ENCODE results near the gene AKR1C3. TPM values are rescaled to one million over a fixed set of nuclear protein-coding genes. Genes with fewer than 3 reads are reported as not detected.
"Not testable (repeated sequence)": the region's sequence is repeated elsewhere in the genome, so short reads cannot be mapped to it uniquely, and the experiment has no call there.

The AKR1C3 gene
- total RNA-seq (2014; rRNA removed; shearing (Covaris generic)) = 0.55 and 0.75 TPM in 2 replicates

DNA sequence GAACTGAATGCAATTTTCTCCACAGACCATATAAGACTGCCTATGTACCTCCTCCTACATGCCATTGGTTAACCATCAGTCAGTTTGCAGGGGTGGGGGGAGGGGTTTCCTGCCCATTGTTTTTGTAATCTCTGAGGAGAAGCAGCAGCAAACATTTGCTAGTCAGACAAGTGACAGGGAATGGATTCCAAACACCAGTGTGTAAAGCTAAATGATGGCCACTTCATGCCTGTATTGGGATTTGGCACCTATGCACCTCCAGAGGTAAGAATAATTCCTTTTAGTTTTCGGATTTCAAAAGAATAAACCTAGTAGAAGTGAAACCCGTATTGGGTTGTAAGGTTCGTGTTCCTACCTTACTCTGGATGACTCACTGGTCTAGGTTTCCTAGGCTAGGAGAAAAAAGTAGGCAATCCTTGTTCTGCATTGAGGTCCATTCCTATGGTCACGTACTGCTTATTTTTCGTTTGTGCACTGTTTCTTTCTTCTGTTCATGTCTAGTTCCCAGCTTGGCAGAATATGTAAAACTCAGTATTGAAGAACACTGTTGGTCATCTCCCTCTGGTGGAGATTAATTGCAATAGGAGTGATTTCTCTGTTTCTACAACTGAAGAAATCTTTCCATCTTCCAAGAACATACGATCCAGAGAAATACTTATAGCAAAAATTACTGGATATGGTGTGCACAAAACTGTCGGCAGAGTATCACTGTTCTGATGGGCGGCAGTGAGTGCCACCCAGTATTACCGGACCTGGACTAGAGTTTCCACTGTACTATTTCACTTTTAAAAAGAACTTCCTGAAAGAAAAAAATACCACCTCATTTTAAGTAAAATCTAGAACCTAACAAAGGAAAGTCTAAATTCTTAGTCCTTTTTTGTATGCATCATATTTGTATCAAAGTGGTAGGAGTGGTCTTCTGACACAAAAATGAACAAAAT lies at the start of gene AKR1C3:
Gene AKR1C3, plus strand, starts transcription at position 150 of the 941 bp plus-strand sequence. Its CDS starts 31 bp downstream, at position 181.
- 0 out of 2 replicates have a peak, but pooled peaks cover 2% of the 10 kb centered on the region for H3K27me3 ChIP-seq (replicated peaks)
- peak within 1 kb of the TSS; percentile 26 for H3K4me3 ChIP-seq
- H3K36me3 ChIP-seq = no peaks in the 10 kb centered on the region
- no peaks in the 10 kb centered on the region for H3K4me1 ChIP-seq (replicated peaks)
- DNase-seq (ENCODE audit: low read depth in 1 of 2, low spot score in 2 of 2) = peak in 1 of 2 experiments; percentile 57
- H3K9me3 ChIP-seq (replicated peaks) = no peaks in the 10 kb centered on the region
- H3K27ac ChIP-seq = no peak within 1 kb of the TSS

DNA sequence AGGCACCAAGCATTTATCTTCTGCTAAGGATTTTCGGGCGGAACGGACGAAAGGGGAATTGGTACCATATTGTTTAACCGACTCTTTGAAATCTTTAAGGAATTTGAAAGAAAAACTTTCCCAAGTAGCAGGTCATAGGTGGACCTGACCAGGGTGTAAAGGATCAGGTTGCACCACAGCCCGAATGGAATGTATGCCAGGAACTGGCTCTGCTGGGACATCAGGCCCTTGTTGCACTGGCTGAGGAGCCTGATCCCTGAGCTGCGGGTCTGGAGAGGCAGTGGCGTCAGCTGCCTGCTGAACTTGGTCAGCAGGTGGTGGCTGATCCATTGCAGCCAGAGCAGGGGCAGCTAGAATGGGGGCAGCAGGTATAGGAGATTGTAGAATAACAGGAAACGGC lies 49.1 kb upstream of the AKR1C3 start:
- Histone ChIP-seq H3K4me1 (replicated peaks) (no peaks in the 10 kb centered on the region), H3K27ac (no peak overlapping the region), H3K36me3 (no peaks in the 10 kb centered on the region), H3K27me3 (replicated peaks) (no peaks in the 10 kb centered on the region), H3K9me3 (replicated peaks) (peaks cover 4% of the 10 kb centered on the region; the same call in 1 of the 2 replicates), H3K4me3 (no peak overlapping the region)
- no peak for DNase-seq (ENCODE audit: low read depth in 1 of 2, low spot score in 2 of 2)

DNA sequence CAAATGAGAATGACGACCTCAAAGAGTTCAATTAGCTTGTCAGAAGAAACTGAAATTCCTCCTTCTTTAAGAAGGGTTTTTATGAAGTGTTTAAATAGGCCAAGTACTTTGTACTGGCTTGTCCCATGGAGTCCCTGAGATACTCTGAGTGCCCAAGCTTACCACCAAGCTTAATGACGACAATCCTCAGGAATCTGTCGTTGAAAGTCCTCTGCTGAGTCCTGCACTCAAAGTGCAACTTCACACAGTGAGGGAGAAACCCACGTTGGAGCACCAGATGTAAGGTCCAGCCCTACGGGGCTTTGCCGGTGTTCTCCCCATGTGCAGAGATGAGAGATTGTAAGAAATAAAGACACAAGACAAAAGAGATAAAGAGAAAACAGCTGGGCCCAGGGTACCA lies 47.8 kb upstream of the AKR1C3 start:
- Histone ChIP-seq H3K27me3 (replicated peaks) (no peaks in the 10 kb centered on the region), H3K36me3 (no peaks in the 10 kb centered on the region), H3K4me1 (replicated peaks) (no peaks in the 10 kb centered on the region), H3K27ac (no peak overlapping the region), H3K9me3 (replicated peaks) (no peaks in the 10 kb centered on the region), H3K4me3 (no peak overlapping the region)
- no peak for DNase-seq (ENCODE audit: low read depth in 1 of 2, low spot score in 2 of 2)

DNA sequence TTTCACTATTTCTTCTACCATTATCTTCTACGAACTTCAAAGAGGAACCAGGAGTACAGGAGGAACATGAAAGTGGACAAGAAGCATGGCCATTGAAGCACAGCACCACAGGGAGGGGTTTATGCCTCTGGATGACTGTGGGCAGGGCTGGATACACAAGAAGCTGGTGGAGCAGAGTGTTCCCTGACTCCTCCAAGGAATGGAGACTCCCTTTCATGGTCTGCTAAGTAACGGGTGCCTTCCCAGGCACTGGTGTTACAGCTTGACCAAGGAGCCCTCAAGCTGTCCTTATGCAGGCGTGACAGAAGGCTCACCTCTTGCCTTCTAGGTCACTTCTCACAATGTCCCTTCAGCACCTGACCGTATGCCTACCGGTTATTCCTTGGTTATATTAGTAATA lies 47.2 kb upstream of the AKR1C3 start:
- H3K36me3 ChIP-seq; H3K27me3 ChIP-seq (replicated peaks); H3K4me1 ChIP-seq (replicated peaks); H3K27ac ChIP-seq; H3K9me3 ChIP-seq (replicated peaks); H3K4me3 ChIP-seq; DNase-seq (ENCODE audit: low read depth in 1 of 2, low spot score in 2 of 2): not testable (repeated sequence)

DNA sequence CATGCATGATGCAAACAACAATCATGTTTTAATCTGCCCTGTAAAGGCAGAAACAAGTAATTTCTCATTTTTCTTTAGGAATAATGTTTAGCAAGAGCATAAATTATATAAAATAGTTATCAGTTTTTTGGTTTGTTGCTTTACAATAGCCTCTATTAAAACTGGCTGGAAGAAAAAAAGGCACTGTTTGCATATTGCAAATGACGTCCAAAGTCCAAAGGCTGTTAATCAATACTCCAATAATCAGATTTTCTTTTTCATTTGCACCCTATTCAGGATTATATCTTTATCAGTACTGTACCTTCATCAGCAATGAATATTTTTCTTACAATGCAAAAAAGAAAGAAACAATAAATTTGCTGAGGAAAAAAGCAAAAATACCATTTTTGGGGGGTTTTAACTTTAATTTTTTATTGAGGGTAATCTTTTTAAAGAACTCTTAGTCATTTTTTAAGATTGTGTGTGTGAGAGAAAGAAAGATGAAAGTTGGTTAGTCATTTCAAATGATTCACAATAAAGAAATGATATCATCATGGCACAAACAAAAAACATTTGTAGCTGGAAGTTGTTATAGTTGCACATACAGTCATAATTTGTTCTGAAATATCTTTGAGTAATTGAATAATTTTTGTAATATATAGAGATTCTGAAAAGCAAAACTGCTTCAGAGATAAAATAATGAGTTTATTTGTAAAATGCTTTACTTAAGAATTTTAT lies 46.1 kb upstream of the AKR1C3 start:
- no peaks in the 10 kb centered on the region for H3K27me3 ChIP-seq (replicated peaks)
- no peak overlapping the region for H3K4me3 ChIP-seq
- H3K27ac ChIP-seq = no peak overlapping the region
- no peak for DNase-seq (ENCODE audit: low read depth in 1 of 2, low spot score in 2 of 2)
- H3K4me1 ChIP-seq (replicated peaks) = no peaks in the 10 kb centered on the region
- H3K9me3 ChIP-seq (replicated peaks) = no peaks in the 10 kb centered on the region
- no peaks in the 10 kb centered on the region for H3K36me3 ChIP-seq

DNA sequence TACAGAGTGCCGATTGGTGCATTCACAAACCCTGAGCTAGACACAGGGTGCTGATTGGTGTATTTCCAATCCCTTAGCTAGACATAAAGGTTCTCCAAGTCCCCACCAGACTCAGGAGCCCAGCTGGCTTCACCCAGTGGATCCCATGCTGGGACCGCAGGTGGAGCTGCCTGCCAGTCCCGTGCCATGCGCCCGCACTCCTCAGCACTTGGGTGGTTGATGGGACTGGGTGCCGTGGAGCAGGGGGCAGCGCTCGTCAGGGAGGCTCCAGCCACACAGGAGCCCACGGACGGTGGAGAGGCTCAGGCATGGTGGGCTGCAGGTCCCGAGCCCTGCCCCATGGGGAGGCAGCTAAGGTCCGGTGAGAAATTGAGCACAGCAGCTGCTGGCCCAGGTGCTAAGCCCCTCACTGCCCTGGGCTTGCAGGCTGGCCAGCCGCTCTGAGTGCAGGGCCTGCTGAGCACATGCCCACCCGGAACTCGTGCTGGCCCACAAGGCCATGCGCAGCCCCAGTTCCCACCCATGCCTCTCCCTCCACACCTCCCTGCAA lies 41.2 kb upstream of the AKR1C3 start:
- H3K27ac ChIP-seq; H3K36me3 ChIP-seq; H3K9me3 ChIP-seq (replicated peaks); H3K4me1 ChIP-seq (replicated peaks); H3K27me3 ChIP-seq (replicated peaks); DNase-seq (ENCODE audit: low read depth in 1 of 2, low spot score in 2 of 2); H3K4me3 ChIP-seq: not testable (repeated sequence)

DNA sequence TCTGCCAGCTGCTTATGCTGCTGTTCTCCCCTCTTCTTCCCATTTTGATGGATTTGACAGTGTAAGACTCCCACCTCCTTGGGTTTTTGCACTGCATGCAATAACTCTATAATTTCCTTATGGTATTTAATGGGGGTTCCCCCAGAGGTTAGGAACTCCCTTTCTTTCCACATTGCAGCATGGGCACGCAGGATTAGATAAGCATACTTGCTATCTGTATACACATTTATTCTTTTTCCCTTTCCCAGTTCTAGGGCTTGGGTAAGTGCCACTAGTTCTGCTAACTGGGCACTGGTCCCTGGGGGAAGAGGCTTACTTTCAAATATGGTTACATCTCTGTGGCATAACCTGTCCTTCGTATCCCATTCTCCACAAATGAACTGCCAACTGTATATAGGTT lies 39.4 kb upstream of the AKR1C3 start:
- not testable (repeated sequence) for H3K36me3 ChIP-seq; H3K9me3 ChIP-seq (replicated peaks); H3K27ac ChIP-seq; H3K4me1 ChIP-seq (replicated peaks); H3K27me3 ChIP-seq (replicated peaks); DNase-seq (ENCODE audit: low read depth in 1 of 2, low spot score in 2 of 2); H3K4me3 ChIP-seq

DNA sequence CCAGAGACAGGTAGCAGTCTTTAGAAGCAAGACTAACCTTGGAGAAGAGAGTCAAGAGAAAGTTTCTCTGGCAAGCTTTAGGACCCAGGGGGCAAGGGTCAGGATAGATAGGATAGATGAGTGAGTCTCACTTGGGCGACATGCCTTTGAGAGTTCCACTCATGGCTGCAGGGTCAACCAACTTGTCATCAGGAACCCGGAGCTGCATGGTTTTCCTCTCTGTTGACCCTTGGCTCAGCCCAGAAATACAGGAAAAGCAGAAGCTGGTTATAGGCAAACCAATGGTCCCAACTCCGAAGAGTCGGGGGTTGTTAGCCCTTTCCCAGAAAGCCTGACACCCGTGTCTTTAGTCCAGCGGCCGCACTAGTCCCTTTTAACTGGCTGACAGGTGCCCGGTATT lies 34.9 kb upstream of the AKR1C3 start:
- H3K4me1 ChIP-seq (replicated peaks); H3K36me3 ChIP-seq; H3K27ac ChIP-seq; DNase-seq (ENCODE audit: low read depth in 1 of 2, low spot score in 2 of 2); H3K4me3 ChIP-seq; H3K27me3 ChIP-seq (replicated peaks); H3K9me3 ChIP-seq (replicated peaks): not testable (repeated sequence)

DNA sequence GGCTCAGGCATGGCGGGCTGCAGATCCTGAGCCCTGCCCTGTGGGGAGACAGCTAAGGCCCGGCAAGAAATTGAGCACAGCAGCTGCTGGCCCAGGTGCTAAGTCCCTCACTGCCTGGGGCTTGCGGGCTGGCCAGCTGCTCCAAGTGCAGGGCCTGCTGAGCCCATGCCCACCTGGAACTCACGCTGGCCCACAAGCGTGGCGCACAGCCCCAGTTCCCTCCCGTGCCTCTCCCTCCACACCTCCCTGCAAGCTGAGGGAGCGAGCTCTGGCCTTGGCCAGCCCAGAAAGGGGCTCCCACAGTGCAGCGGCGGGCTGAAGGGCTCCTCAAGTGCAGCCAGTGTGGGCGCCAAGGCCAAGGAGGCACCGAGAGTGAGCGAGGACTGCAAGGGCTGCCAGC lies 33.4 kb upstream of the AKR1C3 start:
- H3K36me3 ChIP-seq; H3K27ac ChIP-seq; DNase-seq (ENCODE audit: low read depth in 1 of 2, low spot score in 2 of 2); H3K9me3 ChIP-seq (replicated peaks); H3K4me3 ChIP-seq; H3K4me1 ChIP-seq (replicated peaks); H3K27me3 ChIP-seq (replicated peaks): not testable (repeated sequence)

DNA sequence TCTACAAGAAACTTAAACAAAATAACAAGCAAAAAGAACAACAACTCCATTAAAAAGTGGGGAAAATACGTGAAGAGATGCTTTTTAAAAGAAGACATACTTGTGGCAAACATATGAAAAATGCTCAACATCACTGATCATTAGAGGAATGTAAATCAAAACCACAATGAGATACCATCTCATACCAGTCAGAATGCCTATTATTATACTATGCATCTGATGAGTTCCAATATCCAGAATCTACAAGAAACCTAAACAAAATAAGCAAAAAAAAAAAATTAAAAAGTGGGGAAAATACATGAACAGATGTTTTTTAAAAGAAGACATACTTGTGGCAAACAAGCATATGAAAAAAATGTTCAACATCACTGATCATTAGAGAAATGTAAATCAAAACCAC lies 29.6 kb upstream of the AKR1C3 start:
- Histone ChIP-seq H3K27ac (no peak overlapping the region), H3K9me3 (replicated peaks) (no peaks in the 10 kb centered on the region), H3K36me3 (no peaks in the 10 kb centered on the region), H3K4me1 (replicated peaks) (no peaks in the 10 kb centered on the region), H3K4me3 (no peak overlapping the region), H3K27me3 (replicated peaks) (no peaks in the 10 kb centered on the region)
- DNase-seq (ENCODE audit: low read depth in 1 of 2, low spot score in 2 of 2) = no peak

DNA sequence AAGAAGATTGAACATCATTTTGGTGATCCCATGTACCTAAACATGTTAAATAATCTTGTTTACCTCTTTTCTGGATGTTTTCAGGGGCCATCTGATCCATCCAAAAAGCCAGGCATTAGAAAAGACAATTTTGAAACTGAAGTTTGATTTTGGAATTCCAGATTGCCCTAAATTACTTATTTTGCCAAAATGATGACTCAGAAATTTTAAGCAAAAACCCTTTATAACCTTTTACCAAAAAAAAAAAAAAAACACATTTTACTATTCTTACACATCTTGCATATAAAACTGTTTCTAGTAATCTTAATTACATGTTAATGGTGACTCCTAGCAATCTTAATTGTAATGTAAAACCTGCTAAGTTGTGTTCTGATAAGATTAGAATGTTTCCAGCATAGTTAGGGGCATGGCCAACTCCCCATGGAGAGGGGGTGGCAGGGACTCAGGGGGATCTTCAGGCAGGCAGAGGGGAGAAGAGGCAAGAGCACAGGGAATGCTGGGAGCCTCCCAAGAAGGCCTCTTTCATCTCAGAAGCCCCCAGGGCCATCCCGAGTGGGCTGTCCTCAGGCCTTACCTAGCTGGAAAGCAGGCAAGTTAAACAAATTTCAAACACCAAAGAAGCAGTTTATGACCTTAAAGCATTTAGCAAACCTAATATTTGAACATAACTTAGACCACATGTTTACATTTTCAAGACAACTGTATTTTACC lies 25.8 kb upstream of the AKR1C3 start:
- H3K27me3 ChIP-seq (replicated peaks) = no peaks in the 10 kb centered on the region
- no peak for DNase-seq (ENCODE audit: low read depth in 1 of 2, low spot score in 2 of 2)
- no peak overlapping the region for H3K4me3 ChIP-seq
- no peaks in the 10 kb centered on the region for H3K4me1 ChIP-seq (replicated peaks)
- no peak overlapping the region for H3K27ac ChIP-seq
- no peaks in the 10 kb centered on the region for H3K9me3 ChIP-seq (replicated peaks)
- no peaks in the 10 kb centered on the region for H3K36me3 ChIP-seq

DNA sequence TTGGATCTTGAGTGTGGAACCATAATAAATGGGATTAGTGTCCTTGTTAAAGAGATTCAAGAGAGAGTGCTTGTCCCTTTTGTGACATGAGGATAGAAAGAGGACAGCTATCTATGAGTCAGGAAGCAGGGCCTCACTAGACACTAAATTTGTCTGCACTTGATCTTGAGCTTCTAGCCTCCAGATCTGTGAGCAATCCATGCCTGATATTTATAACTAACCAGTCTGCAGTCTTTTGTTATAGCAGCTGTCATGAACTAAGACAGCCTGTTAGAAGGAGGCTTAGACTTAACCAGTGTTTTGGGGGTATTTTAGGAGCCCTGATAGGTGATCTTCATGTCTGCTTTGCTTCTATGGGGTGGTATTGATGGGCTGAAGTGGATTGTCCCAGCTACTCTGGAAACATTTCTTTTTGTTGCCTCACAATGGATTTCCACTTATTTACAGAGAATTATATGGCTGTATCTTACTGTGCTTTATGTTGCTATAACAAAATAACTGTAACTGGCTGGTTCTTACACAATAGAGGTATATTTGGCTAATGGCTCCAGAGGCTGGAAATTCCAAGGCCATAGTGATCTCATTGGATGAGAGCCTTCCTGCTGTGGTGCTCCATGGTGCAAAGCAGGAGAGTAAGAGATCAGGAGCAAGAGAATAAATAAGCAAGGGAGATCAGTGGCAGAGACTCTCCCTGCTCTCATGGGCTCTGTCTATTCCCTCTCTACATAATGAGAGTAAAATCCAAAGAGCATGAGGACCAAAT lies 23.4 kb upstream of the AKR1C3 start:
- H3K36me3 ChIP-seq = no peaks in the 10 kb centered on the region
- H3K27me3 ChIP-seq (replicated peaks) = no peaks in the 10 kb centered on the region
- no peaks in the 10 kb centered on the region for H3K4me1 ChIP-seq (replicated peaks)
- DNase-seq (ENCODE audit: low read depth in 1 of 2, low spot score in 2 of 2) = no peak
- H3K27ac ChIP-seq = no peak overlapping the region
- no peaks in the 10 kb centered on the region for H3K9me3 ChIP-seq (replicated peaks)
- no peak overlapping the region for H3K4me3 ChIP-seq

All from SJSA1 (cell line).